Hematopoietic multipotent progenitor cell treated with erythropoietin and hydrocortisone succinate and interleukin-3 and kit ligand, for 8 days (in vitro differentiated cells): ENCODE data around the gene PAM.

Source experiments
- DNase-seq: peaks from one replicate; pipeline ENCODE4 v3.0.0-alpha.2; 2015

The PAM gene

GRCh38 chr5:102782217-102782872 lies 27.2 kb downstream of the PAM start:
- no peak for DNase-seq

GRCh38 chr5:102787134-102787533 lies 32.0 kb downstream of the PAM start:
- no peak for DNase-seq

- DNase-seq: no peak
Measured at GRCh38 chr5:102788788-102789187, 33.7 kb downstream of the PAM start.

- no peak for DNase-seq
Measured at GRCh38 chr5:102789469-102789868, 34.4 kb downstream of the PAM start.

GRCh38 chr5:102790748-102791147 lies 35.6 kb downstream of the PAM start:
- DNase-seq: no peak

- peak; percentile 37 for DNase-seq
Measured at GRCh38 chr5:102792705-102793104, 37.6 kb downstream of the PAM start.

GRCh38 chr5:102794047-102794446 lies 38.9 kb downstream of the PAM start:
- DNase-seq: no peak

GRCh38 chr5:102794677-102795331 lies 39.7 kb downstream of the PAM start:
- DNase-seq: no peak

- no peak for DNase-seq
Measured at GRCh38 chr5:102795526-102795925, 40.4 kb downstream of the PAM start.

GRCh38 chr5:102796009-102796408 lies 40.9 kb downstream of the PAM start:
- DNase-seq: no peak

- no peak for DNase-seq
Measured at GRCh38 chr5:102796498-102796897, 41.4 kb downstream of the PAM start.

GRCh38 chr5:102797322-102797884 lies 42.3 kb downstream of the PAM start:
- DNase-seq: no peak

GRCh38 chr5:102798104-102798785 lies 43.1 kb downstream of the PAM start:
- no peak for DNase-seq

- DNase-seq: no peak
Measured at GRCh38 chr5:102799017-102799416, 43.9 kb downstream of the PAM start.

GRCh38 chr5:102800427-102800826 lies 45.3 kb downstream of the PAM start:
- DNase-seq: no peak

GRCh38 chr5:102801371-102801770 lies 46.3 kb downstream of the PAM start:
- no peak for DNase-seq

GRCh38 chr5:102802708-102803458 lies 47.8 kb downstream of the PAM start:
- DNase-seq: no peak

- DNase-seq: no peak
Measured at GRCh38 chr5:102807878-102808502, 52.9 kb downstream of the PAM start.

- no peak for DNase-seq
Measured at GRCh38 chr5:102809033-102809432, 53.9 kb downstream of the PAM start.

- DNase-seq: peak; percentile 10
Measured at GRCh38 chr5:102811972-102812371, 56.9 kb downstream of the PAM start.

GRCh38 chr5:102813740-102814139 lies 58.6 kb downstream of the PAM start:
- no peak for DNase-seq

GRCh38 chr5:102815084-102815483 lies 60.0 kb downstream of the PAM start:
- DNase-seq: no peak
